ENCODE data around the gene TMEM106B. TPM values are rescaled to one million over a fixed set of nuclear protein-coding genes. Genes with fewer than 3 reads are reported as not detected.

TMEM106B gene
- total RNA-seq, 4 donors from 2014 or later = 49.2 to 88.4 (median 66.8) TPM

GRCh38 chr7:12234334-12234865 is 23.3 kb downstream of the TMEM106B start:
- TF ChIP-seq POLR2A (IDR thresholded peaks at IDR 0.05) (no peak), CTCF (IDR thresholded peaks at IDR 0.05) (no peak), EP300 (IDR thresholded peaks at IDR 0.05) (no peak)
- H3K4me1 ChIP-seq = no peaks in the 10 kb centered on the region
- no peak for ATAC-seq
- no peak overlapping the region for H3K27ac ChIP-seq
- H3K36me3 ChIP-seq = peaks cover 0 to 58% of the 10 kb centered on the region in 2 donors
- H3K9me3 ChIP-seq = no peaks in the 10 kb centered on the region
- WGBS, 2 donors (ENCODE audit: low coverage in 1 of 2) = 93 to 96% methylated on average over 2 of the region's 2 CpGs
- no peaks in the 10 kb centered on the region for H3K27me3 ChIP-seq
- H3K4me3 ChIP-seq = no peak overlapping the region

- WGBS, 2 donors (ENCODE audit: low coverage in 1 of 2) = 86 to 100% methylated on average over 1 of the region's 1 CpG
- Histone ChIP-seq H3K27ac (no peak overlapping the region), H3K27me3 (no peaks in the 10 kb centered on the region), H3K4me3 (no peak overlapping the region), H3K36me3 (peaks cover 0 to 44% of the 10 kb centered on the region in 2 donors), H3K4me1 (no peaks in the 10 kb centered on the region), H3K9me3 (no peaks in the 10 kb centered on the region)
- no peak for TF ChIP-seq EP300 (IDR thresholded peaks at IDR 0.05)
- TF ChIP-seq CTCF (IDR thresholded peaks at IDR 0.05) = no peak
- no peak for TF ChIP-seq POLR2A (IDR thresholded peaks at IDR 0.05)
- no peak for TF ChIP-seq POLR2AphosphoS5 (IDR thresholded peaks at IDR 0.05)
- ATAC-seq = no peak
Measured at GRCh38 chr7:12235970-12236369, 24.9 kb downstream of the TMEM106B start.

- no peak overlapping the region for H3K4me3 ChIP-seq
- 82 to 93% methylated on average over 1 of the region's 1 CpG for WGBS, 2 donors (ENCODE audit: low coverage in 1 of 2)
- H3K9me3 ChIP-seq = no peaks in the 10 kb centered on the region
- H3K27ac ChIP-seq = no peak overlapping the region
- no peak for ATAC-seq
- TF ChIP-seq POLR2A (IDR thresholded peaks at IDR 0.05) (no peak), CTCF (IDR thresholded peaks at IDR 0.05) (no peak), POLR2AphosphoS5 (IDR thresholded peaks at IDR 0.05) (no peak), EP300 (IDR thresholded peaks at IDR 0.05) (no peak)
- H3K27me3 ChIP-seq = no peaks in the 10 kb centered on the region
- no peaks in the 10 kb centered on the region for H3K4me1 ChIP-seq
- H3K36me3 ChIP-seq = peaks cover 0 to 33% of the 10 kb centered on the region in 2 donors
Measured at GRCh38 chr7:12237007-12237406, 25.9 kb downstream of the TMEM106B start.

GRCh38 chr7:12239806-12240205 is 28.7 kb downstream of the TMEM106B start:
- Histone ChIP-seq H3K9me3 (no peaks in the 10 kb centered on the region), H3K4me1 (no peaks in the 10 kb centered on the region), H3K27ac (no peak overlapping the region), H3K27me3 (no peaks in the 10 kb centered on the region), H3K4me3 (no peak overlapping the region), H3K36me3 (peaks cover 0 to 19% of the 10 kb centered on the region in 2 donors)
- no peak for TF ChIP-seq CTCF (IDR thresholded peaks at IDR 0.05)
- TF ChIP-seq EP300 (IDR thresholded peaks at IDR 0.05) = no peak
- no peak for TF ChIP-seq POLR2A (IDR thresholded peaks at IDR 0.05)
- TF ChIP-seq POLR2AphosphoS5 (IDR thresholded peaks at IDR 0.05) = no peak
- WGBS, 2 donors (ENCODE audit: low coverage in 1 of 2) = 73 to 87% methylated on average over 3 of the region's 3 CpGs
- ATAC-seq = no peak

GRCh38 chr7:12244129-12244528 is 33.0 kb downstream of the TMEM106B start:
- WGBS, 2 donors (ENCODE audit: low coverage in 1 of 2) = 64% methylated on average over 3 of the region's 3 CpGs
- H3K36me3 ChIP-seq = no peaks in the 10 kb centered on the region
- H3K4me3 ChIP-seq = no peak overlapping the region
- H3K27ac ChIP-seq = no peak overlapping the region
- TF ChIP-seq POLR2A (IDR thresholded peaks at IDR 0.05) (no peak), POLR2AphosphoS5 (IDR thresholded peaks at IDR 0.05) (no peak)
- no peaks in the 10 kb centered on the region for H3K4me1 ChIP-seq
- no peaks in the 10 kb centered on the region for H3K27me3 ChIP-seq
- ATAC-seq = no peak
- H3K9me3 ChIP-seq = no peaks in the 10 kb centered on the region
